ENCODE data around the gene GPR151. TPM values are rescaled to one million over a fixed set of nuclear protein-coding genes. Genes with fewer than 3 reads are reported as not detected.

Gene GPR151
- total RNA-seq, 6 donors from 2014 or later: not detected

- ATAC-seq (ENCODE audit: low FRiP score in 2 of 2) (no peak), DNase-seq (no peak)
- H3K4me1 ChIP-seq: no peaks in the 10 kb centered on the region
- H3K36me3 ChIP-seq: no peaks in the 10 kb centered on the region
- WGBS, 2 donors: 64 to 87% methylated on average over 2 of the region's 2 CpGs
- H3K9me3 ChIP-seq: no peaks in the 10 kb centered on the region
- no peak overlapping the region for H3K27ac ChIP-seq
- TF ChIP-seq POLR2AphosphoS5 (IDR thresholded peaks at IDR 0.05): no peak
- TF ChIP-seq EP300 (IDR thresholded peaks at IDR 0.05): no peak
- no peak for TF ChIP-seq CTCF (IDR thresholded peaks at IDR 0.05)
- TF ChIP-seq POLR2A (IDR thresholded peaks at IDR 0.05): no peak
- H3K27me3 ChIP-seq: no peaks in the 10 kb centered on the region
- H3K4me3 ChIP-seq: no peak overlapping the region
Observed at GRCh38 chr5:146520731-146521130, 4.7 kb upstream of the GPR151 start.

- no peaks in the 10 kb centered on the region for H3K27me3 ChIP-seq
- 52 to 64% methylated on average over 2 of the region's 2 CpGs for WGBS, 2 donors
Observed at GRCh38 chr5:146519554-146519953, 3.6 kb upstream of the GPR151 start.

GRCh38 chr5:146515473-146516150 lies 378 bp downstream of the GPR151 start:
- H3K36me3 ChIP-seq: peaks cover 0 to 15% (median 6%) of the 10 kb centered on the region in 4 donors
- no peaks in the 10 kb centered on the region for H3K4me1 ChIP-seq
- TF ChIP-seq EP300 (IDR thresholded peaks at IDR 0.05): no peak
- TF ChIP-seq CTCF (IDR thresholded peaks at IDR 0.05): no peak
- no peak for TF ChIP-seq POLR2AphosphoS5 (IDR thresholded peaks at IDR 0.05)
- TF ChIP-seq POLR2A (IDR thresholded peaks at IDR 0.05): no peak
- no peak overlapping the region for H3K4me3 ChIP-seq
- no peak for DNase-seq
- no peak overlapping the region for H3K27ac ChIP-seq
- no peak for ATAC-seq (ENCODE audit: low FRiP score in 2 of 2)
- 83 to 92% methylated on average over 6 to 10 of the region's 10 CpGs for WGBS, 2 donors
- H3K9me3 ChIP-seq: no peaks in the 10 kb centered on the region
- H3K27me3 ChIP-seq: no peaks in the 10 kb centered on the region

More at GRCh38 chr5:146519554-146519953, 3.6 kb upstream of the GPR151 start:
- H3K4me1 ChIP-seq: no peaks in the 10 kb centered on the region
- H3K27ac ChIP-seq: no peak overlapping the region
- DNase-seq (no peak), ATAC-seq (ENCODE audit: low FRiP score in 2 of 2) (no peak)
- H3K4me3 ChIP-seq: no peak overlapping the region
- no peaks in the 10 kb centered on the region for H3K9me3 ChIP-seq
- H3K36me3 ChIP-seq: no peaks in the 10 kb centered on the region
- TF ChIP-seq EP300 (IDR thresholded peaks at IDR 0.05) (no peak), CTCF (IDR thresholded peaks at IDR 0.05) (no peak), POLR2AphosphoS5 (IDR thresholded peaks at IDR 0.05) (no peak), POLR2A (IDR thresholded peaks at IDR 0.05) (no peak)

- H3K36me3 ChIP-seq: peaks cover 2 to 26% (median 17%) of the 10 kb centered on the region in 4 donors
- DNase-seq: no peak
- H3K4me1 ChIP-seq: no peaks in the 10 kb centered on the region
- WGBS, 2 donors: 94 to 100% methylated on average over 1 of the region's 1 CpG
- TF ChIP-seq POLR2A (IDR thresholded peaks at IDR 0.05) (no peak), CTCF (IDR thresholded peaks at IDR 0.05) (no peak), POLR2AphosphoS5 (IDR thresholded peaks at IDR 0.05) (no peak), EP300 (IDR thresholded peaks at IDR 0.05) (no peak)
- no peak overlapping the region for H3K27ac ChIP-seq
- no peak overlapping the region for H3K4me3 ChIP-seq
- H3K9me3 ChIP-seq: no peaks in the 10 kb centered on the region
- no peaks in the 10 kb centered on the region for H3K27me3 ChIP-seq
- no peak for ATAC-seq (ENCODE audit: low FRiP score in 2 of 2)
Observed at GRCh38 chr5:146514575-146514974, 1.4 kb downstream of the GPR151 start.

- Histone ChIP-seq H3K27ac (no peak overlapping the region), H3K4me1 (no peaks in the 10 kb centered on the region), H3K4me3 (no peak overlapping the region), H3K36me3 (peaks cover 11 to 37% (median 22%) of the 10 kb centered on the region in 4 donors), H3K9me3 (no peaks in the 10 kb centered on the region), H3K27me3 (no peaks in the 10 kb centered on the region)
- DNase-seq: no peak
- no peak for ATAC-seq (ENCODE audit: low FRiP score in 2 of 2)
- TF ChIP-seq EP300 (IDR thresholded peaks at IDR 0.05): no peak
- TF ChIP-seq POLR2AphosphoS5 (IDR thresholded peaks at IDR 0.05): no peak
- TF ChIP-seq CTCF (IDR thresholded peaks at IDR 0.05): no peak
- no peak for TF ChIP-seq POLR2A (IDR thresholded peaks at IDR 0.05)
- WGBS, 2 donors: 92 to 94% methylated on average over 2 of the region's 2 CpGs
Observed at GRCh38 chr5:146513462-146513861, 2.5 kb downstream of the GPR151 start.

All from upper lobe of left lung (tissue), 6 donors.